ENCODE data around the gene NDUFV3. TPM values are rescaled to one million over a fixed set of nuclear protein-coding genes. Genes with fewer than 3 reads are reported as not detected.

The NDUFV3 gene
- total and polyA plus RNA-seq, 2 of the 13 experiments (the other 11 are each of a cell fraction or from before 2014, with no cell fraction given), result 14.2 to 29.6 TPM

- TF ChIP-seq ZFY (CRISPR knock-in tag; IDR thresholded peaks at IDR 0.05) (peak; percentile 100), HOXA3 (CRISPR knock-in tag; IDR thresholded peaks at IDR 0.05) (peak; percentile 80), FOSL1 (CRISPR knock-in tag; IDR thresholded peaks at IDR 0.05; ENCODE audit: borderline replicate concordance) (0 out of 2 replicates have a peak, but pooled peaks have one; percentile 12), ZNF562 (CRISPR knock-in tag; IDR thresholded peaks at IDR 0.05; ENCODE audit: borderline replicate concordance) (no peak), ZNF704 (CRISPR knock-in tag; IDR thresholded peaks at IDR 0.05; ENCODE audit: borderline replicate concordance) (no peak; the same call in 1 of the 2 replicates), ZNF18 (CRISPR knock-in tag; IDR thresholded peaks at IDR 0.05; ENCODE audit: insufficient replicate concordance) (peak; percentile 63), ZBTB49 (CRISPR knock-in tag; IDR thresholded peaks at IDR 0.05; ENCODE audit: borderline replicate concordance) (no peak), TRIM24 (CRISPR knock-in tag; IDR thresholded peaks at IDR 0.05) (no peak), NCOR1 (IDR thresholded peaks at IDR 0.05; ENCODE audit: borderline replicate concordance, low read length) (no peak; the same call in 1 of the 2 replicates), HES4 (CRISPR knock-in tag; IDR thresholded peaks at IDR 0.05; ENCODE audit: borderline replicate concordance) (peak; percentile 91; the same call in 1 of the 2 replicates), NR2F2 (IDR thresholded peaks at IDR 0.05; ENCODE audit: borderline replicate concordance, low read depth) (no peak), ATAD3A (CRISPR knock-in tag; IDR thresholded peaks at IDR 0.05) (no peak), SMAD9 (CRISPR knock-in tag; IDR thresholded peaks at IDR 0.05) (no peak), TMF1 (CRISPR knock-in tag; IDR thresholded peaks at IDR 0.05; ENCODE audit: low read depth) (peak; percentile 69; the same call in 1 of the 2 replicates), MTF1 (CRISPR knock-in tag; IDR thresholded peaks at IDR 0.05) (no peak), HMGXB4 (CRISPR knock-in tag; IDR thresholded peaks at IDR 0.05; ENCODE audit: borderline replicate concordance in 1 of 2, low read depth in 1 of 2) (peak; percentile 53 to 80; a peak in 3 of 4 replicates), CREBL2 (CRISPR knock-in tag; IDR thresholded peaks at IDR 0.05; ENCODE audit: borderline replicate concordance) (no peak), ZNF44 (CRISPR knock-in tag; IDR thresholded peaks at IDR 0.05) (no peak), ZBTB3 (CRISPR knock-in tag; IDR thresholded peaks at IDR 0.05; ENCODE audit: borderline replicate concordance, low read depth) (no peak; the same call in 1 of the 2 replicates), KLF11 (CRISPR knock-in tag; IDR thresholded peaks at IDR 0.05) (no peak)
Measured at GRCh38 chr21:42892931-42893755, at the start of gene NDUFV3 (continued).
